ENCODE data around the gene FARS2. TPM values are rescaled to one million over a fixed set of nuclear protein-coding genes. Genes with fewer than 3 reads are reported as not detected.
A peak's percentile ranks its signal among the peaks of the same experiment; 100 is the strongest.

FARS2 gene
- total and polyA plus RNA-seq, 9 of the 15 experiments (the other 6 are each of a cell fraction or from before 2014, with no cell fraction given) = 16.5 to 62.2 (median 27.0) TPM

DNA sequence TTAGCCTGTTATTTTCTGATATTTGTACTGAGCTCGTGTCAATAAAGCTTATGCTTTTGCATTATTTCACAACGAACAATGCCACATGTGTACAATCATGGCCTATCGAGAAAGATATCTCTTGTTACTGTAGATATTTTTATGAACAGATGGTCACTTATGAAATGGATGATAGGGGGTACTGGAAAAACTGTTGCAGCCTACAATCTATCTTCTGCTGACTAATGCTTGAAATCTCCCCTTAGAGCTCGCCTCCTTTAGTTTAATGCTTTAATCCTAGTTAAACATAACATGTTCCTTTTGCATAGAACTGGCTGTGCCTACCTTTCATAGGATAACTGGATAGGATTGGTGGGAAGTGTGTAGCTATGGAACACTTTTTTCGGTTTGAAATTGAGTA, 296.2 kb downstream of the FARS2 start:
- in situ Hi-C loops (cut with MboI) = no loop called here
- FAIRE-seq (no peak), ATAC-seq (no peak), DNase-seq (ENCODE audit: extremely low read depth in 1 of 4, low spot score in 3 of 4) (no peak)
- H3K27ac ChIP-seq (ENCODE audit: extremely low read depth, low read depth, low read length) = no peak overlapping the region
- H4K20me1 ChIP-seq (replicated peaks; ENCODE audit: control insufficient read depth, insufficient read depth, low read length) = no peaks in the 10 kb centered on the region
- no peak overlapping the region for H3K4me2 ChIP-seq (ENCODE audit: insufficient read depth, low read length)
- TF ChIP-seq CBFA2T3 (IDR thresholded peaks at IDR 0.05) (0 out of 2 replicates have a peak, but pooled peaks have one; percentile 14), CCAR2 (IDR thresholded peaks at IDR 0.05; ENCODE audit: low read depth, low read length) (no peak)
- 27% methylated on average over 5 of the region's 5 CpGs for WGBS (ENCODE audit: insufficient coverage, low coverage, missing lambda C conversion rate)
- no TSS peak for BruUV-seq (replicated peaks)
- ChIA-PET POLR2A (no interaction called here), CTCF (ENCODE audit: low intra/inter-chr PET ratio) (no interaction called here)
- no peaks in the 10 kb centered on the region for H3K27me3 ChIP-seq (ENCODE audit: control insufficient read depth in 2 of 2, insufficient read depth in 2 of 2, low read length in 2 of 2)
- no peak overlapping the region for H2AFZ ChIP-seq (ENCODE audit: low read depth, low read length)
- no peaks in the 10 kb centered on the region for H3K9me3 ChIP-seq (replicated peaks; ENCODE audit: control insufficient read depth, insufficient read depth, low read depth, low read length)
- H3K9me1 ChIP-seq (ENCODE audit: control insufficient read depth, insufficient read depth, low read length) = no peaks in the 10 kb centered on the region
- H3K36me3 ChIP-seq (ENCODE audit: control insufficient read depth, insufficient read depth, low read length) = no peaks in the 10 kb centered on the region
- intact Hi-C loops (cut with micrococcal nuclease) = no loop called here
- no peak overlapping the region for H3K9ac ChIP-seq (ENCODE audit: insufficient read depth in 1 of 2, low read depth in 2 of 2, low read length in 2 of 2)
- H3K4me3 ChIP-seq = no peak overlapping the region
- no peaks in the 10 kb centered on the region; a peak in 1 of 5 replicates for H3K4me1 ChIP-seq (replicated peaks in 1 of 2; ENCODE audit: control insufficient read depth in 2 of 2, insufficient read depth in 2 of 2, low read length in 2 of 2)
- no peaks in the 10 kb centered on the region for H3K79me2 ChIP-seq (ENCODE audit: control insufficient read depth, insufficient read depth, low read length)

DNA sequence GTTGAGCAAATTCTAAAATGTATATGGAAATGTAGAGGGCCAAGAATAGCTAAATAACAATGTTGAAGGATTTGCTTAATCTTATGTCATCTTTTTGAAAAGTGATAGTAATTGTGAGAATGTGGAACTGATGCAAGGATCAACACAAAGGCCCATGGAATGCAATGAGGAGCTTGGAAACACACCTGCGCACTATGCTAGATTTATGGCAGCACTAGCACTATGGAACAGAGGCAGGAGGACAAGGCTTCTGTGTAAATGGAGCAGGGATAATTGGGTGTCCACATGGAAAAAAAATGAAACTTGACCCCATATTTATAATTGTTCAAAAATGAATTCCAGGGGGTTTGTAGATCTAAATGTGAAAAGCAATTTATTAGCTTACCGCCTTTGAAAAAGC, 298.3 kb downstream of the FARS2 start:
- Histone ChIP-seq H3K36me3 (ENCODE audit: control insufficient read depth, insufficient read depth, low read length) (no peaks in the 10 kb centered on the region), H3K4me2 (ENCODE audit: insufficient read depth, low read length) (no peak overlapping the region), H3K27ac (ENCODE audit: extremely low read depth, low read depth, low read length) (no peak overlapping the region), H3K79me2 (ENCODE audit: control insufficient read depth, insufficient read depth, low read length) (no peaks in the 10 kb centered on the region), H2AFZ (ENCODE audit: low read depth, low read length) (no peak overlapping the region), H3K27me3 (ENCODE audit: control insufficient read depth in 2 of 2, insufficient read depth in 2 of 2, low read length in 2 of 2) (no peaks in the 10 kb centered on the region), H3K4me1 (replicated peaks in 1 of 2; ENCODE audit: control insufficient read depth in 2 of 2, insufficient read depth in 2 of 2, low read length in 2 of 2) (no peaks in the 10 kb centered on the region; a peak in 1 of 5 replicates), H4K20me1 (replicated peaks; ENCODE audit: control insufficient read depth, insufficient read depth, low read length) (no peaks in the 10 kb centered on the region), H3K9me1 (ENCODE audit: control insufficient read depth, insufficient read depth, low read length) (no peaks in the 10 kb centered on the region), H3K9ac (ENCODE audit: insufficient read depth in 1 of 2, low read depth in 2 of 2, low read length in 2 of 2) (no peak overlapping the region), H3K4me3 (no peak overlapping the region), H3K9me3 (replicated peaks; ENCODE audit: control insufficient read depth, insufficient read depth, low read depth, low read length) (no peaks in the 10 kb centered on the region)
- no peak for ATAC-seq
- BruUV-seq (replicated peaks) = no TSS peak
- ChIA-PET POLR2A (interaction anchor here (0.6 kb wide), 2 partner anchors 36 to 104 kb away, joined by 3 read pairs; no protein-coding TSS in a partner anchor), CTCF (ENCODE audit: low intra/inter-chr PET ratio) (no interaction called here)
- FAIRE-seq = no peak
- in situ Hi-C loops (cut with MboI) (no loop called here), intact Hi-C loops (cut with micrococcal nuclease) (no loop called here)
- no peak for DNase-seq (ENCODE audit: extremely low read depth in 1 of 4, low spot score in 3 of 4)
- WGBS (ENCODE audit: insufficient coverage, low coverage, missing lambda C conversion rate) = 100% methylated on average over 2 of the region's 2 CpGs
- TF ChIP-seq KLF16 (IDR thresholded peaks at IDR 0.05) (no peak), CBFA2T2 (conservative IDR thresholded peaks at IDR 0.05) (no peak), NFE2 (IDR thresholded peaks at IDR 0.05; ENCODE audit: low read depth) (no peak), DACH1 (IDR thresholded peaks at IDR 0.05; ENCODE audit: partially characterized antibody) (no peak), ZNF197 (CRISPR knock-in tag; IDR thresholded peaks at IDR 0.05; ENCODE audit: low read depth) (no peak), EZH2 (IDR thresholded peaks at IDR 0.05; ENCODE audit: borderline replicate concordance, low read depth, low read length) (no peak)
- TF ChIP-seq, protein P1, sequence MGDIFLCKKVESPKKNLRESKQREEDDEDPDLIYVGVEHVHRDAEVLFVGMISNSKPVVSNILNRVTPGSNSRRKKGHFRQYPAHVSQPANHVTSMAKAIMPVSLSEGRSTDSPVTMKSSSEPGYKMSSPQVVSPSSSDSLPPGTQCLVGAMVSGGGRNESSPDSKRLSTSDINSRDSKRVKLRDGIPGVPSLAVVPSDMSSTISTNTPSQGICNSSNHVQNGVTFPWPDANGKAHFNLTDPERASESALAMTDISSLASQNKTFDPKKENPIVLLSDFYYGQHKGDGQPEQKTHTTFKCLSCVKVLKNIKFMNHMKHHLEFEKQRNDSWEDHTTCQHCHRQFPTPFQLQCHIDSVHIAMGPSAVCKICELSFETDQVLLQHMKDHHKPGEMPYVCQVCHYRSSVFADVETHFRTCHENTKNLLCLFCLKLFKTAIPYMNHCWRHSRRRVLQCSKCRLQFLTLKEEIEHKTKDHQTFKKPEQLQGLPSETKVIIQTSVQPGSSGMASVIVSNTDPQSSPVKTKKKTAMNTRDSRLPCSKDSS (IDR thresholded peaks at IDR 0.05; ENCODE audit: low read depth, partially characterized antibody) = no peak
- TF ChIP-seq, protein P2, sequence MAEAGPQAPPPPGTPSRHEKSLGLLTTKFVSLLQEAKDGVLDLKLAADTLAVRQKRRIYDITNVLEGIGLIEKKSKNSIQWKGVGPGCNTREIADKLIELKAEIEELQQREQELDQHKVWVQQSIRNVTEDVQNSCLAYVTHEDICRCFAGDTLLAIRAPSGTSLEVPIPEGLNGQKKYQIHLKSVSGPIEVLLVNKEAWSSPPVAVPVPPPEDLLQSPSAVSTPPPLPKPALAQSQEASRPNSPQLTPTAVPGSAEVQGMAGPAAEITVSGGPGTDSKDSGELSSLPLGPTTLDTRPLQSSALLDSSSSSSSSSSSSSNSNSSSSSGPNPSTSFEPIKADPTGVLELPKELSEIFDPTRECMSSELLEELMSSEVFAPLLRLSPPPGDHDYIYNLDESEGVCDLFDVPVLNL (CRISPR knock-in tag; IDR thresholded peaks at IDR 0.05; ENCODE audit: low read depth) = no peak
- TF ChIP-seq, protein P3, sequence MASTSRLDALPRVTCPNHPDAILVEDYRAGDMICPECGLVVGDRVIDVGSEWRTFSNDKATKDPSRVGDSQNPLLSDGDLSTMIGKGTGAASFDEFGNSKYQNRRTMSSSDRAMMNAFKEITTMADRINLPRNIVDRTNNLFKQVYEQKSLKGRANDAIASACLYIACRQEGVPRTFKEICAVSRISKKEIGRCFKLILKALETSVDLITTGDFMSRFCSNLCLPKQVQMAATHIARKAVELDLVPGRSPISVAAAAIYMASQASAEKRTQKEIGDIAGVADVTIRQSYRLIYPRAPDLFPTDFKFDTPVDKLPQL (IDR thresholded peaks at IDR 0.05; ENCODE audit: extremely low read depth, insufficient read length) = no peak
- TF ChIP-seq, protein P4, sequence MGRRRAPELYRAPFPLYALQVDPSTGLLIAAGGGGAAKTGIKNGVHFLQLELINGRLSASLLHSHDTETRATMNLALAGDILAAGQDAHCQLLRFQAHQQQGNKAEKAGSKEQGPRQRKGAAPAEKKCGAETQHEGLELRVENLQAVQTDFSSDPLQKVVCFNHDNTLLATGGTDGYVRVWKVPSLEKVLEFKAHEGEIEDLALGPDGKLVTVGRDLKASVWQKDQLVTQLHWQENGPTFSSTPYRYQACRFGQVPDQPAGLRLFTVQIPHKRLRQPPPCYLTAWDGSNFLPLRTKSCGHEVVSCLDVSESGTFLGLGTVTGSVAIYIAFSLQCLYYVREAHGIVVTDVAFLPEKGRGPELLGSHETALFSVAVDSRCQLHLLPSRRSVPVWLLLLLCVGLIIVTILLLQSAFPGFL (CRISPR knock-in tag; IDR thresholded peaks at IDR 0.05) = no peak
